Islet of Langerhans (tissue), 1 donor: ENCODE results near the gene WWOX.

ENCODE experiments used
- FAIRE-seq: peaks from one replicate; lab custom pipeline; 2011; peaks lifted over from hg19 to GRCh38; lab: Jason Lieb, UNC

The WWOX gene

GRCh38 chr16:78146807-78147206 is 47.4 kb downstream of the WWOX start:
- FAIRE-seq, result no peak

GRCh38 chr16:78147911-78148401 is 48.5 kb downstream of the WWOX start:
- no peak for FAIRE-seq

GRCh38 chr16:78150233-78150632 is 50.8 kb downstream of the WWOX start:
- FAIRE-seq, result no peak

- FAIRE-seq, result no peak
Measured at GRCh38 chr16:78154729-78155461, 55.4 kb downstream of the WWOX start.

- FAIRE-seq, result peak; percentile 64
Measured at GRCh38 chr16:78155791-78156345, 56.4 kb downstream of the WWOX start.

GRCh38 chr16:78161023-78161729 is 61.7 kb downstream of the WWOX start:
- no peak for FAIRE-seq

- no peak for FAIRE-seq
Measured at GRCh38 chr16:78163772-78164670, 64.6 kb downstream of the WWOX start.

GRCh38 chr16:78170494-78170933 is 71.1 kb downstream of the WWOX start:
- peak; percentile 33 for FAIRE-seq

GRCh38 chr16:78175287-78175686 is 75.8 kb downstream of the WWOX start:
- FAIRE-seq, result no peak

- no peak for FAIRE-seq
Measured at GRCh38 chr16:78176435-78176834, 77.0 kb downstream of the WWOX start.

GRCh38 chr16:78177218-78177617 is 77.8 kb downstream of the WWOX start:
- FAIRE-seq, result no peak

- FAIRE-seq, result no peak
Measured at GRCh38 chr16:78177987-78178386, 78.5 kb downstream of the WWOX start.

- FAIRE-seq, result no peak
Measured at GRCh38 chr16:78179666-78180065, 80.2 kb downstream of the WWOX start.

- FAIRE-seq, result no peak
Measured at GRCh38 chr16:78180349-78180748, 80.9 kb downstream of the WWOX start.

GRCh38 chr16:78183437-78184237 is 84.2 kb downstream of the WWOX start:
- FAIRE-seq, result no peak

- peak; percentile 98 for FAIRE-seq
Measured at GRCh38 chr16:78184238-78185183, 85.1 kb downstream of the WWOX start.

- no peak for FAIRE-seq
Measured at GRCh38 chr16:78189121-78189520, 89.7 kb downstream of the WWOX start.

GRCh38 chr16:78192734-78193488 is 93.5 kb downstream of the WWOX start:
- FAIRE-seq, result no peak

- no peak for FAIRE-seq
Measured at GRCh38 chr16:78194948-78195347, 95.5 kb downstream of the WWOX start.
